ENCODE measurements around the gene TMEM170A.
"Not testable (repeated sequence)": the region's sequence is repeated elsewhere in the genome, so short reads cannot be mapped to it uniquely, and the experiment has no call there.

The TMEM170A gene, protein sequence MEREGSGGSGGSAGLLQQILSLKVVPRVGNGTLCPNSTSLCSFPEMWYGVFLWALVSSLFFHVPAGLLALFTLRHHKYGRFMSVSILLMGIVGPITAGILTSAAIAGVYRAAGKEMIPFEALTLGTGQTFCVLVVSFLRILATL

DNA sequence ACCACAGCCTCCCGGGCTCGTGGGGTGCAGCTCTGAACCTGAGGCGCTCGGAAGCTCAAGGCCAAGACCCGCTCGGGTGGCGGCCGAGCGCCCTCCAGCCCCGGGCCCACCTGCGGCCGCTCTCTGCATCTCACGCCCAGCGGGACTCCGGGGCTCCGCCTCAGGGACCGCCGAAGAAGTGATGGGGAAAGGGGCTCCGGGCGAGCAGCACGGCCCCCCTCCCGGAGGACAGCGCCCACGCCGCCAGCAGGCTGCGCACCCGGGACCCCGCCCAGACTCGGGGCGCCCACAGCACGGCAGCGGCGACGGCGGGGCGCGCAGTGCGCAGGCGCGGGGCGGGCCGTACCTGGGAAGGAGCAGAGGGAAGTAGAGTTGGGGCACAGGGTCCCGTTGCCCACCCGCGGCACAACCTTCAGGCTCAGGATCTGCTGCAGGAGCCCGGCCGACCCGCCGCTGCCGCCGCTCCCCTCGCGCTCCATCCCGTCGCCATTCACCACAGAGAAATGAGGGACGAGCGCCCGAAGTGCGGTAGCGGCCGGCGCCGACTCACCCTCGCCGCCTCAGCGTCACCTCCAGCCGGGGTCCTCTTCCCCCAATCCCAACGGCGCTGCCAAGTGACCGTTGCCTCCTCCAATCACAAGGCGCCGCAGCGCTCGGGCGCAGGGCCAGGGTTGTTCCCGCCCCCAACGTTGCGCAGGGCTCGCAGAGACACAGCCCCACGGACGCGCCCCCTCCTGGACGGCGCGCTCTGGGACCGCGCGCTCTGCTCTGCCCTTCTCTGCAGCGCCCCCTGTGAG, at the start of gene TMEM170A:
TSS of gene TMEM170A (minus strand) at position 568 of the 797 bp plus-strand sequence. CDS start at position 479, 89 bp downstream.
- DNase-seq = peak; percentile 96

DNA sequence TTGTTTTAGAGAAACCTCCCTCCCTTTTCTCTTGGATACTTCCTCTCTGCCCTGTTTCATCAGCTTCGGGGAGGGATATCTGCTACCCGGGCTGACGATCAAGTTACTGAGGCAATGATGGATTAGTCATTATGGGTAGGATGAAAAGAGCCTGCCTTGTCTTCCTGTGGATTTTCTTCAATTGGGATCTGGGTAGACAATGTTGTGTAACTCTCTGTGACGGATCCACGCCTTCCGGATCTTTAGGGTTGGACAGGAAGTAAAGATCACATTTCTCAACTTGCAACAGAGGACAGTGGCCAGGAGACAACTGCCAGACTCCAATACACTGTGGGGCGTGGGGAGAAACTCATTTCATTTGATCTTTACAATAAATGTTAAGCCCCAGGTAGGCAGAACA, 42.1 kb upstream of the TMEM170A start:
- no peak for DNase-seq

DNA sequence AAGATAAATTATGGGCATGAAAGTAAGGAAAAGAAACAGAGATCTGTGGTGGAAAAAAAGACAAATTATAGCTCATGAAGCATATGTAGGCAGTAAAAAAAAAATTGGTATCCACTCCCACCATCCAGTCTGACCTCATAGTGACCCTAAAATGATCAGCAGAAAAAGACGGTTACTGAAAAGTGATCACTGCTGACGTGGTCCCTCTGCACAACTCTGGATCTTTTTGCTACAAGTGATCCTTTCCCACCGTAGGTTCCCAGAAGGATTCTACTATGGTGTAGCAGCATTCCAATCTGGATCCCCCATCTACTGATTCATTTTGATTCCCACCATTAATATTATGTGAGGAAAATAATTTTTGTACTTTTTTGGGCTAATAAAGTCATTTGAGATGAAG, 41.6 kb upstream of the TMEM170A start:
- no peak for DNase-seq

DNA sequence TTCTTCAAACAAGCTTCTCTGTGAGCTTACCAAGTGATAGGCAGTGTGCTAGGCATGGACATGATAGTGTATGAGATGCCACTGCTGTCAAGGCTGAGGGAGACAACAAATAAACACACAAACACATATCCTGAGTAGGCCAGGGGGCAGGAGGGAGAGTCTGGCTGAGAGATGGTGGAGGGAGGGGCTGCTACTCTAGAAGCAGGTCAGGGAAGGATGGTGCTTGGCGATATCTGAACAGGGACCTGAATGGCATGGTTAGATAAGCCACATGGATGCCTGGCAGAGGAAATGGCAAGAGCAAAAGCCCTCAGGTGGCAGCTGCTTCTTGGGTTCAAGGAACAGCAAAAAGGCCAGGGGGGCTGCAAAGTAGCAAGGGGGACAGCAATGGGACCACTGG, 39.3 kb upstream of the TMEM170A start:
- no peak for DNase-seq

DNA sequence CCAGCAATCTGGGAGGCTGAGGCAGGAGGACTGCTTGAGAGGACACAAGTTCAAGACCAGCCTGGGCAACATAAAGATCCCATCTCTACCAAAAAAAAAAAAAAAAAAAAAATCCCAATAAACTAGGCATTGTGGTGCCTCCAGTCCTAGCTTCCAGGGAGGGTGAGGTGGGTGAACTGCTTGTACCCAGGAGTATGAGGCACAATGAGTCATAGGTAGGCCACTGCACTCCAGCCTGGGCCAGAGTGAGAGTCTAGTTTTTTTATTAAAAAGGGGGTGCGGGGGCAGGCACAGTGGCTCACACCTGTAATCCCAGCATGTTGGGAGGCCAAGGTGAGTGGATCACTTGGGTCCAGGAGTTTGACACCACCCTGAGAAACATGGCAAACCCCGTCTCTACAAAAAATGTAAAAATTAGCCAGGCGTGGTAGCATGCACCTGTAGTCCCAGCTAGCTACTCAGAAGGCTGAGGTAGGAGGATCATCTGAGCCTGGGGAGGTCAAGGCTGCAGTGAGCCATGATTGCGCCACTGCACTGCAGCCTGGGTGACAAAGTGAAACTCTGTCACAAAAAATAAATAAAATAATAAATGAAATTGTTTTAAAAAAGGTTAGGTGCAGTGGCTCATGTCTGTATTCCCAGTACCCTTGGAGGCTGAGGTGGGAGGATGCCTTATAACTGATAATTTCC, 38.6 kb upstream of the TMEM170A start:
- DNase-seq = no peak

DNA sequence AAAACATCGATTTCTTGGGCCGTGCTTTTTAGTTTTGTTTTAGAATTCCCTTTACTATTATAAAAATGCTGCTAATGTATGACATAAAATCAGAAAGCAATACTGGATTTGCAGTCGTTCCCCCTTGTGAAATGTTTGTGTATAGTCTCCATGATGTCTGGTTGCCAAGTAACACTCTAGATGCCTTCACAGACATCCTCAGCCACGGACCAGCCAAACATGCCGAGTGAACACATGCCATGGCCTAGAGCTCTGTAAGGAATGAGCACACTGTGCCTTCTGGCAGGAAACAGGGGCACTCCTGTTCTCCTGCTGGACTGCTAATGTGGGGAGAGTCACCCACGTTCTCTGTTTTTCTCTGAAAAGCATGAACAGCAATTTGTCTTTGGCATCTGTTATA, 37.3 kb upstream of the TMEM170A start:
- not testable (repeated sequence) for DNase-seq

DNA sequence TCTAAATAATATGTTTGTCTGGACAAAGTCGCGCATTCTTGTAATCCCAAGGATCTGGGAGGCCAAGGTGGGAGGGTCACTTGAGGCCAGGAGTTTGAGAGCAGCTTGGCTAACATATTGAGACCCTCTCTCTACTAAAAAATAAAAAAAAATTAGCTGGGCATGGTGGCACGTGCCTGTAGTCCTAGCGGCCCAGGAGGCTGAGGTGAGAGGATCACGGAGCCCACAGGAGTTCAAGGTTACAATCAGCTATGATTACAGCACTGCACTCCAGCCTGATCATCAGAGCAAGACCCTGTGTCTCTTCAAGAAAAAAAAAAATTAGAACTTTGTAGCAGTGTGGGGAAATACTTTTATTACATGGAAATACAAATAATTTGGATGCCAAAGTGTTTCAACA, 36.9 kb upstream of the TMEM170A start:
- no peak for DNase-seq

DNA sequence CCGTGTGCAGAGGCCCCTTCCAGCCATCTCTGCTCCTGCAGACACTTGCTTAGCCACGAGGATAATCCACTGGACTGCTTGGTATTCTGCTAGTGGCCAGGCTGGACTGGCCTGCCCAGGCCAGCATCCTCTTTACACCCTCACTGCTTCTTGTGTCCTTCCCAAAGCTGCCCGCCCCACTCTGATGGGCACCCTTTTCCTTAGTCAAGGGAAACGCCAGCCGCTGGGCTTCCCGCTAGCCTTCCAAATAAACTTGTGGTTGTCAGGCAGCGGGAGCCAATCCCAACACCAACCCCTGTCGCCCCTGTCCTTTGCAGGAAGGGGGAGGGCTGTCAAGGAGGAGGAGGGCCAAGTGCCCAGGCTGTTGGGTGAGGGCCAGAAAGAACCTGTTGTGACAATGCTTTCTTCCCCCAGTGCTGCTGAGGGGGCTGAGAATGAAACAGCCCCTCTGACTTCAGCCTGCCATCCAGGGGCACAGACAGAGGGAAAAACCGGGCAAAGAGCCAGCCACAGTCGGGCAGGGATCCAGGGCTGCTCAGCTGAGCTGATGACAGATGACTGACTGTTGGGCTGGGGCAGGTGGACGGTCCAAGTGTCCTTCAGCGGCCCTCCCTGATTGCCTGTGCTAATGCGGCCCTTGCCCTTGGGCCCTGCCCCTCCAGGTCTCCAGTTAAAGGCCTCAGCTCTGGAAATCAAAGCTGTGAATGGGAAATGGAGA, 34.3 kb upstream of the TMEM170A start:
- peak; percentile 9 for DNase-seq

DNA sequence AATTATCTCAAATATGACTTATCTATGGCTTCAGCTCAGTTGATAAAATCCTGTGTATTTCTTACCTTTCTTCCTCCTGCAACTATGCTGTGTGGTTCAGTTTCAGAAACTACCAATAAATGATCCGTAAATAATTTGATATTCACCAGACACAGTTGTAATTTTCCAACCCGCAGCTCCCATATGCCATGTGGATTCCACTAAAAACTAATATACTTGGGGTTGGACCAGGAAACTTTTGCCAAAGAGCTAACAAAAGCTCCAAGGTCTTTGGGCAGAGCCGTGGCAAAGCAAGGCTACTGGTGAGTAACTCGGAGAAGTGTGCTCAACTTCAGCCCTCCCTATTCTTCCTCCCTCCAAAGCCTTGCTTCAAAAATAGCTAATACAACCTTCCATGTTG, 33.1 kb upstream of the TMEM170A start:
- DNase-seq = no peak

DNA sequence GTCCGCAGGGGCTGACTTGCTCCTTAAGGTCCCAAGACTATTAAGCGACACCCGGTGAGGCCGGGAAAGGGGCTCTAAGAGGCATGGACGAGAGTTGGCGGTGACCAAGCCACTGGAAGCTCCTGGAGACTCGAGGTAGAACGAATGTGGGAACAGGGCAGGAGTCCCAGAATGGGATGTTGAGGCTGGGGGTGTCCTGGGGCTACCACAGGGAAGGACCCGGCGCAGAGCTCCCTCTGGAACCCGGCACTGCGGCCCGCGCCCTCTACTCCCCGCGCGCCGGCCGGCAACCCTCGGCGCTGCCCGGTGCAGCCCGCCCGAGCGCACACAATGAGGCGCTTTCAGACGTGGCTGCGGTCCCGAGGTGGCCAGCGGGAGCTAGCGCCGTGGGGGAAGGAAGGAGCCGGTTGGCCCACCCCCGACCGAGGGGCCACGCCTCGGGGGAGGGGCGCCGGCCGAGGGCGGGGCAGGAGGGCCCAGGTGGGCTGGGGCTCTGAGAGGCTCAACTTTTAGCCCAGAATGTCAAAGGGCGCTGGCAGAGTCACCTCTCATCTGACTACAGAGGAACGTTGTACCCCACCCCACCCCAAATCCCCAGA, 30.7 kb upstream of the TMEM170A start, which contains the start of gene CHST6:
TSS of gene CHST6 (minus strand) at position 366 of the 599 bp plus-strand sequence. CDS start 15,613 bp downstream, outside the sequence.
- peak; percentile 33 for DNase-seq

DNA sequence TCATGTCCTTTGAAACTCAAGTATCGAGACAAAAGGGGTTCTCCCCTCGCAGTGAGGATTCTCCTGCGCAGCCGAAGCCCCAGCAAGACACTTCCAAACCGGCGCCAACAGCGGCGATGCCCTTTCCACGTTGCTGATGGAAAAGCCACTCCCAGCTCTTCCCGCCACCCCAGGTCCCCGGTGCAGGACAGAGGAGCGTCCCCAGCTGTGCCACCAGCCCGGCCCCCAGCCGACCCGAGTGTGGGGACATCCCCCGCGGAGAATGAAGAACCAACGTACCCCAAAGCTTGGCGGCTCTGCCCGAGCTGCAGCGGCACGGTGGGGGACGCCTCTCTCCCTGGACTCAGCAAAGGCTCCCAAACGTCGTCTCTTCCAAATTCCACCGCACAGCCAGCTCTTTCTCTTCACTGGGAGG, 30.2 kb upstream of the TMEM170A start:
- DNase-seq = no peak

DNA sequence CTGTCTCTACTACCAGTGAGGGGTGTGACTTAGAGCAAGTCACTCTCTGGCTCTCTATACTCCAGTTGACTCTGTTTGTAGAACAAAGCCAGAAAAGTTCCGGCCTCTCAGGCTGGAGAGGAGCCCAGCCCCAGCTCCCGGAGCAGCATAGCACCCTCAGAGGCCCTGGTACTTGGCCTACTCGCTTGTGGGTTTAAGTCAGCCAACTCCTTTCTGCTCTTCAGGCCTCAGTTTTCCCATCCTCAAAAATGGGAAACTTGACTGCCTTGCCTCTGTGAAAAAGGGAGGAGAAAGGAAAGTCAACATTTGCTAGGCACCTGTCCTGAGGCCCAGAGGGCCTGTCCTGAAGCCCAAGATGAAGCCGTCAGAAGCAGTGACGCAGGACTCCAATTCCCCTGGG, 29.7 kb upstream of the TMEM170A start:
- no peak for DNase-seq

DNA sequence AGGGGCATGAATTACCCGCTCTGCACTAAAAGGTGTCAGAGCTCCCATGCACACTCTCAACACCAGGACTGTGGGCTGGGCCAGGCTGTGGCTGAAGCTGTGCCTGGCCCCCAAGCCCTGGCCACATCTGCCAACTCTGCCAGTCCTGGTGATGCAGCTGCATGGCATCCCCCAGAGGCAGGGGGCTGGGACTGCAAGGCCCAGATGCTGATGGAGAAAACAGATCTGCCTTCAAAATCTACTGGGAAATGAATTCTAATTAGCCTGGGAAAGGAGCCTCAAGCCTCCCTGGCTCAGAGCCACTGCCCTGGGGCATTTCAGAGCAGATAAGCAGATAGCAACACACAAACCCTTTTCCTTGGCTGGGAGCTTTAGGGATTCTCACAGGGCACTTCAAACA, 27.4 kb upstream of the TMEM170A start:
- peak; percentile 74 for DNase-seq

DNA sequence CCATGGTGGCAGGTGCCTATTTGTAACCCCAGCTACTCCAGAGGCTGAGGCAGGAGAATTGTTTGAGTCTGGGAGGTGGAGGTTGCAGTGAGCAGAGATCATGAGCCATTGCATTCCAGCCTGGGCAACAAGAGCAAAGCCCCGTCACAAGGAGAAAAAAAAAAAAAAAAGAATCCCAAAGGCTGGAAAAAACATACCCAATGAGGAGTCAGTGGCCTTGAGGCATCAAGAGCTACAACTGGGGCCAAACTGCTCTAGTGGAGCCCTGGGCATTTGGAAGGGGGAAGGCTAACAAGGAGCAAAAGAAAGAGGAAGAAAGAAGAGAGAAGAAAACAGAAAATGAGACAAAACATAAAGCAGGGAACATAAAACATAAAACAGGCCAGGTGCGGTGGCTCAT, 23.8 kb upstream of the TMEM170A start:
- no peak for DNase-seq

DNA sequence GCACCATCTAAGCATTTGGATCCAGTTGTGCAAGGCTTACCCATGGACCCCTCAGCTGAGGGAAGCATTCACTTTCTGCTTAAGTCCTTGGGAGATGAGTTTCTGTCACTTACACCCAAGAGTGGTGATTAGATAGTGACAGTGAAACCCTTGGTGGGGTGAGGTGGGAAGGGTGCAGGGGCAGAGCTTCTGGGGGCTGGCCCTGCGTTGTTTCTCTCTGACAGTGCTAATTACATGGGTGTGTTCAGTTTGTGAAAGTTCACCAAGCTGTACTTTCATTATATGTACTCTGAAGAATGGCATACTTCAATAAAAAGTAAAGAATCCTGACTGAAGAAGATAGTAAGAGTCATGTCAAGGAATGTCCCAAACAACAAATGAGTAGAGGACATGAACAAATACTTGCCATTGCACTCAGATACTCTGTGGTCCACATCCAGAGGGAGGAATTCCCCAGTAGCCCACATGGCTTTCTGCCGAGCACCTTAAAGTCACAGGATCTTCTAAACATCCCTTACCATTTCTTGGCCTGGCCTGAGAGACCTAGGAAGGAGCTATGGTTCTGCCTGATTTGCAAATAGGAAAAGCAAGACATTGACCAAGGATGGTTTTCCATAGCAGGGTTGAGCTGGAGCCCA, 22.3 kb upstream of the TMEM170A start:
- DNase-seq = no peak

DNA sequence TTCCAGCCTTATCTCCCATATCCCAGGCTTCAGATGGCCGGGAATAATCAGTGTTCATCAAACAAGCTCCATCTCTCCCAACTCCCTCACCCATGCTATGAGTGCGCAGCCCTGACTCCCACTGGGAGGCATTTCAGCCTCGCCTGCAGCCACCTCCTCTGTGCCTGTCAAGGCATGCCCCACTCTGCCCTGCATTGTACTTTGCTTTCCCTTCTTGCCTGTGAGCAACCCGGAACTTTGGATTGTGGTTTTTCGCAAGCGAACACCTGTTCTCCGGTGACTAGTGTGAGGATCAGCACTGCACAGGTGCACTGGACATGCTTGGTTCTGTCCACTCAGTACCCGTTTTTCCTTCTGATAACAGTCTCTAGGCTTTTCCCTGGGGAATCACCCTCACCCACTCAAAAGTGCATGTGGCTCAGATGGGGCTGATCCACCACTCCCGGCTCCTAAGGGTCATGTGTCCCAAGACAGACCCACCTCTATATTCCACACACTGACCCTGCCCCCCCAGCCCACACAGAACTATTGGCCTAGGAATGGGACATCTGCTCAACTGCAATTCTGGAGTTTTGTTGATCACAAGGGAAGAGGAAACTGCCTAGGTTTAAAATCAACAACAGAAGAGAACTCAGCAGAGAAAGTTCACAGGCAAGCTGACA, 21.7 kb upstream of the TMEM170A start:
- DNase-seq = peak; percentile 69

DNA sequence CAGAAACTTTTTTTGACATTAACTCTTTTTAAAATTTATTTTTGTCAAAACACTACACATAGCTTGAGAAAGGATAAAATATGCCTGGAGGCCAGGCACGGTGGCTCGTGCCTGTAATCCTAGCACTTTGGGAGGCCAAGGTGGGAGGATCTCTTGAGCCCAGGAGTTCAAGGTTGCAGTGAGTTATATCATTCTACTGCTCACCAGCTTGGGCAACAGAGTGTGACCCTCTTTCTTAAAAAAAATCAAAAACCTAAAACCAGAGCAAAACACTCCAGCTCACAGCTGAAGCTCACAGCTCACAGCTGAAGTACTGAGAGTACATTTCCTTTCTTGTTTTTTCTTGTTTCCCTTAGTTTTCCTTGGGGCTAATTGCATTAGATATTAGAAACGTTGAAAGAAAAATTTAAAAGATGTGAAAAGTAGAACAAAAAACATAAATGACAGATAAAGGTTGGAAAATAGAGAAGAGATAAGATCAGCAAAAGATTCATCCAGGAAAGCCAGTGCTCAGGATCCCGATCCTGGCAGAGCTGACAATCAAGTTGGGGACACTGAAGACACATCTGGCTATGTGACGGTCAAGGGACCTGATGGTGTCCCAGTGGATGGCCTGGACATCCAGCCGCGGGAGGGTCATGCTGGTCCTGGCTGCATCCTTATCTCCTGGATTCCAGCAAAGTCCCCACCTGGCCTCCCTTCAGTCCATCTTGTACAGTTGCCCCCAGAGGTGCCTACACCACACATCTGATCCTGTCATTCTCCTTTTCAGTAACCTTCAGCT, 20.9 kb upstream of the TMEM170A start:
- DNase-seq = no peak

DNA sequence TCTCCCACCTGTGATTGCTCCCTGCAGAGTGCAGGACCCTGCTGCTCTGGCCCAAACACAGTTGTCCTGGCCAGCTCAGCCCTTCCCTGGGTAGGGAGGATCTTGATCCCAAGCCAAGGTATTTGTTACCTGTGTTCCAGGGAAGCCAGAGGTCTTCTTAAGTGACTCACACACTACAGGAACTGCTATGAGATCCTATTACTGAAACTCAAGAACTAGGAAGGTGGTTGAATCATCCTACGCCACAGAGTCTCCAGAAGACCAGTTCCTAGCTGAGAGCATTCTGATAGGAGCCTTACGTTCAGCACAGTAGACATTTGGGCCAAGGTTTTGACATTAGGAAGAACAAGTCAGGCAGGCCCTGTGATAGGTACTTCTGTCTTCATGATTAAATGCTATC, 18.7 kb upstream of the TMEM170A start:
- no peak for DNase-seq

DNA sequence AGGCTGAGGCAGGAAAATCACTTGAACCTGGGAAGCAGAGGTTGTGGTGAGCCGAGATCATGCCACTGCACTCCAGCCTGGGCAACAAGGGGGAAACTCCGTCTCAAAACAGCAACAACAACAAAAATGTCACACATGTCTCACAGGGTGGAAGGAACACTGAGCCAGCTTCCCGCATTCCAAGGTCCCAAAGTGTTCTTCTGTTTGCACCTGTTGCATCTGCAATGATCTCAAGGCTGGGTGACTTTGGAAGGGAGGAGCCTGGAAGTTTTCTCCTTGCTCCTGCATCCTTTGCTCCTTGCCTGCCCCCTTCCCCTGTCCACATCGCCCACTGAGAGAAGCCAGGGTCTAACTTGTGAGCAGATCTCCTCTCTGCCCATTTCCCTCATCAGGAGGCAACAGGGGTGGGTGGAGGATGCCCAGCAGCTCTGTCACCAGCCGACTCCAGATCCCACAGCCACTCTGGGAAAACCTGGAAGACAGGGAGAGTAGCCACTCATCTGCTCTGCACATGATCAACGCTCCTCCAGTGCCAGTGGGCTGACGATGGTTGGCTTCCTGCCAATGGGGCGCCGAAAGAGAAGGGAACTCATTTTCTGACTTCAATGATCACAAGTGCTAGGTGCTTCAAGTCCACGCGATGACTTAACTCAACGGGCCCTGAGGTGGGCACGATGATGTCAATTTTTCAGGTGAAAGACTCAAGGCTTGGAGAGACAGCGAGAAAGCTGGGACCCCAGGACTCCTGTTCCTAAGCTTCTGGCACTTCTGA, 18.1 kb upstream of the TMEM170A start:
- DNase-seq = no peak

DNA sequence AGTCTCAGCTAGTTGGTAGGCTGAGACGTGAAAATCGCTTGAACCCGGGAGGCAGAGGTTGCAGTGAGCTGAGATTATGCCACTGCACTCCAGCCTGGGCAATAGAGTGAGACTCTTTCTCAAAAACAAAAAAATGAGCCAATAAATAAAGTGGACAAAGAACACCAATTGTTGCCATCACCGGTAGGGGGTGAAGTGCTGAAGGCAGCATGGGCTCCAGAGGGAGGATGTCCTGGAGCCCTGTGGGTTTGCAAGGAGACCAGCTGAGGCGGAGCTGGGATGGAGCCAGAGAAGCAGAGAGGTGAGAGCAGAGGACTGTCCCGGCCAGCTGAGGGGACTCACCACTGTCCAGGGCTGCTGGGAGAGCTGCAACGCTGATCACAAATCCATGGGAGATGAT, 17.0 kb upstream of the TMEM170A start:
- DNase-seq = peak; percentile 5
